ENCODE results near the gene ANGEL2.
"Not testable (repeated sequence)": the region's sequence is repeated elsewhere in the genome, so short reads cannot be mapped to it uniquely, and the experiment has no call there.

The ANGEL2 gene

GRCh38 chr1:213041443-213041842 is 25.8 kb upstream of the ANGEL2 start:
- no peak overlapping the region for H3K4me3 ChIP-seq (ENCODE audit: low read depth, low read length)
- TF ChIP-seq, protein P1, sequence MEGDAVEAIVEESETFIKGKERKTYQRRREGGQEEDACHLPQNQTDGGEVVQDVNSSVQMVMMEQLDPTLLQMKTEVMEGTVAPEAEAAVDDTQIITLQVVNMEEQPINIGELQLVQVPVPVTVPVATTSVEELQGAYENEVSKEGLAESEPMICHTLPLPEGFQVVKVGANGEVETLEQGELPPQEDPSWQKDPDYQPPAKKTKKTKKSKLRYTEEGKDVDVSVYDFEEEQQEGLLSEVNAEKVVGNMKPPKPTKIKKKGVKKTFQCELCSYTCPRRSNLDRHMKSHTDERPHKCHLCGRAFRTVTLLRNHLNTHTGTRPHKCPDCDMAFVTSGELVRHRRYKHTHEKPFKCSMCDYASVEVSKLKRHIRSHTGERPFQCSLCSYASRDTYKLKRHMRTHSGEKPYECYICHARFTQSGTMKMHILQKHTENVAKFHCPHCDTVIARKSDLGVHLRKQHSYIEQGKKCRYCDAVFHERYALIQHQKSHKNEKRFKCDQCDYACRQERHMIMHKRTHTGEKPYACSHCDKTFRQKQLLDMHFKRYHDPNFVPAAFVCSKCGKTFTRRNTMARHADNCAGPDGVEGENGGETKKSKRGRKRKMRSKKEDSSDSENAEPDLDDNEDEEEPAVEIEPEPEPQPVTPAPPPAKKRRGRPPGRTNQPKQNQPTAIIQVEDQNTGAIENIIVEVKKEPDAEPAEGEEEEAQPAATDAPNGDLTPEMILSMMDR (IDR thresholded peaks at IDR 0.05; ENCODE audit: low read depth, low read length), result no peak

DNA sequence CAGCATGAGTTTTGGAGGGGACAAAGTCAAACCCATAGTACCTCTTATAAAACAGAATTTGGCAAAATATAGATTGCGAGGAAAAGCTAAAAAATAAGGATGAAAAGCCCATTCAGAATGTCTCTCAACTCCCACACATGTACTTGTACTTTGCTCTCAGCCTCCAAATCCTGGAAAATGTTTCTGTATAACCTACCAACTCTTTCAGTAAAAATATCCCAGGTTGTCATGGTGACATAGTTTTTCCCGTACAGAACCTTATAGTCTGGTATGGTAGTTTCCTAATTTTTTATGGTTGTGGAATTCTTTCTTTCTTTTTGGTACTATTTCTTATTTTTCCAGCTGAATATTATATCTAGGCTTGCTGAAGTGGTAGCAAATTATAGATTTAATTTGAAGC is 19.9 kb upstream of the ANGEL2 start:
- no peak overlapping the region for H3K4me3 ChIP-seq (ENCODE audit: low read depth, low read length)
- TF ChIP-seq, protein P1 (IDR thresholded peaks at IDR 0.05; ENCODE audit: low read depth, low read length), result no peak

- H3K4me3 ChIP-seq (ENCODE audit: low read depth, low read length), result no peak overlapping the region
- TF ChIP-seq, protein P1 (IDR thresholded peaks at IDR 0.05; ENCODE audit: low read depth, low read length), result no peak
These were observed 19.0 kb upstream of the ANGEL2 start for GRCh38 chr1:213034713-213035112.

DNA sequence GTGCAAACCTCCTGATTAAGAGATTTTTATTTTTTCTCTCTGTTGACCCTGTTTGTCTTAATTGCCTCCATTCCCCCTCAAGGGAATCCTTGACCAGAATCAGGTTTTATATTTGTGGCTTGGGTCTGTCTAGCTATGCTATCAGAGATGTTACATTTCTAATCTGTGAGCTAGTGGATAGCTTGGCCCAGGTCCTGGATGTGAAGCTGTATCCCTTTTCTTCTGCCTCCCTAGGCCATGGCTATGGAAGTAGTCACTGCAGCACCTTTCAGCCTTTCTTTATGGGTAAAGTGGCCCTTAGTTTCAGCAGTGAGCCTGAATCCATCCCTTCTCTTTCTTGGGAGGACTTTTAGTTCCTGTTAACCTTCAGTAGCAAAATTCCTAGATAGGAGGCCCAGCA is 17.0 kb upstream of the ANGEL2 start:
- TF ChIP-seq, protein P1 (IDR thresholded peaks at IDR 0.05; ENCODE audit: low read depth, low read length), result no peak

DNA sequence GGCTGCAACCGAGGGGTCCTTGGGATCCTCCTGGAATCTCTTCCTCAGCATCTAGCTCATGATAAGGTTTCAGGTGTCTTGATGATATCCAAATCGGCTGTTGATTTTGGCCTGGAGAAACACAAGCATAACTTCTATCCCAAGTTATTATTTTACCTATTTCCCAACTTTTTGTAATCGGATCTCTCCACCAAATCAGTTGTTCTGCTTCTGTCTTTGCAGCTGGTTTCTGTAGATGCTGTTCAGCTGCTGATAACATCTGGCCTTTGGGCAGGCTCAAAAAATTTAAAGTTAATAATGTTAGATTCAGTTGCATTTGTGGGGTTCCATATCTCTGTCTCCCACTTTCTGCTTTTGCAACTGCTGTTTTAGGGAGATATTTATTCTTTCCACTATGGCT is 11.4 kb upstream of the ANGEL2 start:
- not testable (repeated sequence) for H3K4me3 ChIP-seq (ENCODE audit: low read depth, low read length)

More for the DNA sequence above, 17.0 kb upstream of the ANGEL2 start:
- no peak overlapping the region for H3K4me3 ChIP-seq (ENCODE audit: low read depth, low read length)

DNA sequence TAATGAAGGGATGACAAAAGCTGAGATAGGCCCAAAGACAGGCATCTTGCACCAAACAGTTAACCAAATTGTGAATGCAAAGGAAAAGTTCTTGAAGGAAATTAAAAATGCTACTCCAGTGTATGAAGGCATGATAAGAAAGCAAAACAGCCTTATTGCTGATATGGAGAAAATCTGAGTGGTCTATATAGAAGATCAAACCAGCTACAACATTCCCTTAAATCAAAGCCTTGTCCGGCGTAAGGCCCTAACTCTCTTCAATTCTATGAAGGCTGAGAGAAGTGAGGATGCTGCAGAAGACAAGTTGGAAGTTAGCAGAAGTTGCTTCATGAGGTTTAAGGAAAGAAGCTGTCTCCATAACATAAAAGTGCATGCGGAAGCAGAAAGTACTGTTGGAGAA is 4.3 kb upstream of the ANGEL2 start:
- TF ChIP-seq, protein P1 (IDR thresholded peaks at IDR 0.05; ENCODE audit: low read depth, low read length), result no peak
- no peak overlapping the region for H3K4me3 ChIP-seq (ENCODE audit: low read depth, low read length)

- TF ChIP-seq, protein P1 (IDR thresholded peaks at IDR 0.05; ENCODE audit: low read depth, low read length), result no peak
- H3K4me3 ChIP-seq (ENCODE audit: low read depth, low read length), result no peak overlapping the region
These were observed 3.8 kb upstream of the ANGEL2 start for GRCh38 chr1:213019450-213019849.

- H3K4me3 ChIP-seq (ENCODE audit: low read depth, low read length), result no peak overlapping the region
- TF ChIP-seq, protein P1 (IDR thresholded peaks at IDR 0.05; ENCODE audit: low read depth, low read length), result no peak
These were observed 2.0 kb upstream of the ANGEL2 start for GRCh38 chr1:213017447-213018273.

All from WI38 (cell line).